Ascending aorta (tissue), 2 donors: ENCODE data around the gene ATOH8. TPM values are rescaled to one million over a fixed set of nuclear protein-coding genes. Genes with fewer than 3 reads are reported as not detected.

Experiments used
- DNase-seq, 2 donors: peaks; one replicate each; pipeline ENCODE4 v3.0.0-alpha.2; 2019; ENCODE audit warnings: low spot score in 2 of 2
- H3K27ac ChIP-seq, 2 donors: fragments of 200-600 bp; sonication (generic); one replicate each; pipeline ENCODE4 v1.5.1; 2016 to 2017; ENCODE audit warnings: mild to moderate bottlenecking in 1 of 2
- H3K27me3 ChIP-seq: fragments of 200-600 bp; sonication (generic); one replicate; pipeline ENCODE4 v1.5.1; 2017
- H3K36me3 ChIP-seq, 2 donors: fragments of 200-600 bp; sonication (generic); one replicate each; pipeline ENCODE4 v1.5.1; 2016
- H3K4me1 ChIP-seq, 2 donors: fragments of 200-600 bp; sonication (generic); one replicate each; pipeline ENCODE4 v1.5.1; 2016 to 2017; ENCODE audit warnings: mild to moderate bottlenecking in 1 of 2
- H3K4me3 ChIP-seq, 2 donors: fragments of 200-600 bp; sonication (generic); one replicate each; pipeline ENCODE4 v1.5.1; 2016 to 2017; ENCODE audit warnings: mild to moderate bottlenecking in 1 of 2
- H3K9me3 ChIP-seq, 2 donors: fragments of 200-600 bp; sonication (generic); one replicate each; pipeline ENCODE4 v1.5.1; 2016
- intact Hi-C: fragments of 100-400 bp; cut with DNase I; formaldehyde crosslinking; loops from one replicate; pipeline ENCODE4 v1.15.1; 2023
- total RNA-seq: library from RNA; depleted of rRNA; stranded (reverse); fragments of >200 nt; gene quantifications from one replicate; pipeline ENCODE4 v1.1.0, GENCODE V29; 2016
- TF ChIP-seq, protein P1 (sequence below), 3 experiments: fragments of 200-600 bp in 2 of 3; fragments of 450-650 bp in 1 of 3; sonication (generic) in 2 of 3; IDR thresholded peaks; one replicate each; pipeline ENCODE4 v1.5.1; 2016 to 2019; ENCODE audit warnings: antibody characterized with exemption in 3 of 3, mild to moderate bottlenecking in 1 of 3, moderate library complexity in 1 of 3

The ATOH8 gene
- total RNA-seq, 1 donor from 2014 or later, result 239 TPM

- TF ChIP-seq, protein P1, sequence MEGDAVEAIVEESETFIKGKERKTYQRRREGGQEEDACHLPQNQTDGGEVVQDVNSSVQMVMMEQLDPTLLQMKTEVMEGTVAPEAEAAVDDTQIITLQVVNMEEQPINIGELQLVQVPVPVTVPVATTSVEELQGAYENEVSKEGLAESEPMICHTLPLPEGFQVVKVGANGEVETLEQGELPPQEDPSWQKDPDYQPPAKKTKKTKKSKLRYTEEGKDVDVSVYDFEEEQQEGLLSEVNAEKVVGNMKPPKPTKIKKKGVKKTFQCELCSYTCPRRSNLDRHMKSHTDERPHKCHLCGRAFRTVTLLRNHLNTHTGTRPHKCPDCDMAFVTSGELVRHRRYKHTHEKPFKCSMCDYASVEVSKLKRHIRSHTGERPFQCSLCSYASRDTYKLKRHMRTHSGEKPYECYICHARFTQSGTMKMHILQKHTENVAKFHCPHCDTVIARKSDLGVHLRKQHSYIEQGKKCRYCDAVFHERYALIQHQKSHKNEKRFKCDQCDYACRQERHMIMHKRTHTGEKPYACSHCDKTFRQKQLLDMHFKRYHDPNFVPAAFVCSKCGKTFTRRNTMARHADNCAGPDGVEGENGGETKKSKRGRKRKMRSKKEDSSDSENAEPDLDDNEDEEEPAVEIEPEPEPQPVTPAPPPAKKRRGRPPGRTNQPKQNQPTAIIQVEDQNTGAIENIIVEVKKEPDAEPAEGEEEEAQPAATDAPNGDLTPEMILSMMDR (IDR thresholded peaks at IDR 0.05), result no peak
- no peaks in the 10 kb centered on the region for H3K27me3 ChIP-seq
- intact Hi-C loops, result loop anchor here (5.0 kb wide), 1 partner anchor 147 kb away; the partner anchor contains the start of gene ST3GAL5
- H3K36me3 ChIP-seq, result no peaks in the 10 kb centered on the region
- no peak for DNase-seq
- peaks cover 39 to 66% of the 10 kb centered on the region in 2 donors for H3K4me1 ChIP-seq
- peak overlapping the region; percentile 97 to 98 for H3K27ac ChIP-seq
- no peak overlapping the region for H3K4me3 ChIP-seq
- no peaks in the 10 kb centered on the region for H3K9me3 ChIP-seq
These were observed 13.6 kb upstream of the ATOH8 start for GRCh38 chr2:85740193-85740592.

DNA sequence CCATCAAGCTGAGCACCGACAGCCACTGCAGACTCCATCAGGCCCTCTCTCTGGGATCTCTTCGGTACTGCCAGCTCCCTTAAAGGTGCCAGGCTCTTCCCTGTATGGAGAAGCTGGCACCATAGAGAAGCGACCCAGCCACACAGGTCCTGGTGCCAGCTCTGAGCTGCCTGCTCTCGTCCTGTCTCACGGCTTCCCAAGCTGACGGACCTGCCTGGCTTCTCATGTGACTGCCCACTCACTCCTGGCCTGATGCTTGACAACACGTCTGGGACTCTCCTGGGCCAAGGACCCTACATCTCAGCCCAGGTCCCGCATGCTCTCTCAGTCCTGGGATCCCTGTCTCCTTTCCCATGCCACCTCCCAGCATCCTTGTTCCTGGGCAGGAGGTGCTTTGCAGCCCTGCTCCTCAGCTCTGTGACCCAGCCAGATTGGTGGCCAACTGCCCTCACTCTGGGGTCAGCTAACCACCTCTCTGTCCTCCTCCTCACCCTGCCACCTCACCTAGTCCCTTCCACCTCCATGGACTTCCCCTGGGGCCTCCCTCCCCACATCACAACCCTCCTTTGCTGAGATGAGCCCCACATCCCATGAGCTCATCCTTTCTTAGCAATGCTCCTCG is 12.5 kb upstream of the ATOH8 start:
- DNase-seq, result peak; percentile 66 to 88
- intact Hi-C loops, result loop anchor here (5.0 kb wide), 1 partner anchor 146 kb away; the partner anchor contains the start of gene ST3GAL5
- peak overlapping the region; percentile 97 to 98 for H3K27ac ChIP-seq

GRCh38 chr2:85741833-85742455 is 11.8 kb upstream of the ATOH8 start:
- Histone ChIP-seq H3K27ac (peak overlapping the region; percentile 97 to 98), H3K36me3 (no peaks in the 10 kb centered on the region), H3K4me3 (peak overlapping the region in 1 of 2 donors; percentile 46), H3K27me3 (no peaks in the 10 kb centered on the region), H3K9me3 (no peaks in the 10 kb centered on the region), H3K4me1 (peaks cover 36 to 65% of the 10 kb centered on the region in 2 donors)
- intact Hi-C loops, result loop anchor here (5.0 kb wide), 1 partner anchor 145 kb away; the partner anchor contains the start of gene ST3GAL5
- peak; percentile 78 to 96 for DNase-seq
- TF ChIP-seq, protein P1 (IDR thresholded peaks at IDR 0.05), result no peak

More for the DNA sequence above, 12.5 kb upstream of the ATOH8 start:
- Histone ChIP-seq H3K36me3 (no peaks in the 10 kb centered on the region), H3K4me1 (peaks cover 39 to 71% of the 10 kb centered on the region in 2 donors), H3K27me3 (no peaks in the 10 kb centered on the region), H3K9me3 (no peaks in the 10 kb centered on the region), H3K4me3 (no peak overlapping the region)
- TF ChIP-seq, protein P1 (IDR thresholded peaks at IDR 0.05), result no peak

- Histone ChIP-seq H3K9me3 (no peaks in the 10 kb centered on the region), H3K27me3 (no peaks in the 10 kb centered on the region), H3K4me3 (no peak overlapping the region), H3K27ac (peak overlapping the region; percentile 97 to 98), H3K36me3 (no peaks in the 10 kb centered on the region), H3K4me1 (peaks cover 32 to 57% of the 10 kb centered on the region in 2 donors)
- DNase-seq, result peak in 1 of 2 donors; percentile 82
- TF ChIP-seq, protein P1 (IDR thresholded peaks at IDR 0.05), result no peak
- intact Hi-C loops, result loop anchor here (5.0 kb wide), 1 partner anchor 144 kb away; the partner anchor contains the start of gene ST3GAL5
These were observed 10.3 kb upstream of the ATOH8 start for GRCh38 chr2:85743304-85743978.

- H3K27ac ChIP-seq, result peak overlapping the region; percentile 97 to 98
- TF ChIP-seq, protein P1 (IDR thresholded peaks at IDR 0.05), result no peak
- no peak overlapping the region for H3K4me3 ChIP-seq
- H3K27me3 ChIP-seq, result no peaks in the 10 kb centered on the region
- DNase-seq, result no peak
- intact Hi-C loops, result loop anchor here (5.0 kb wide), 1 partner anchor 143 kb away; the partner anchor contains the start of gene ST3GAL5
- H3K36me3 ChIP-seq, result no peaks in the 10 kb centered on the region
- peaks cover 36 to 63% of the 10 kb centered on the region in 2 donors for H3K4me1 ChIP-seq
- no peaks in the 10 kb centered on the region for H3K9me3 ChIP-seq
These were observed 9.7 kb upstream of the ATOH8 start for GRCh38 chr2:85744055-85744454.
